ENCODE data around the gene BLVRA.

DNA sequence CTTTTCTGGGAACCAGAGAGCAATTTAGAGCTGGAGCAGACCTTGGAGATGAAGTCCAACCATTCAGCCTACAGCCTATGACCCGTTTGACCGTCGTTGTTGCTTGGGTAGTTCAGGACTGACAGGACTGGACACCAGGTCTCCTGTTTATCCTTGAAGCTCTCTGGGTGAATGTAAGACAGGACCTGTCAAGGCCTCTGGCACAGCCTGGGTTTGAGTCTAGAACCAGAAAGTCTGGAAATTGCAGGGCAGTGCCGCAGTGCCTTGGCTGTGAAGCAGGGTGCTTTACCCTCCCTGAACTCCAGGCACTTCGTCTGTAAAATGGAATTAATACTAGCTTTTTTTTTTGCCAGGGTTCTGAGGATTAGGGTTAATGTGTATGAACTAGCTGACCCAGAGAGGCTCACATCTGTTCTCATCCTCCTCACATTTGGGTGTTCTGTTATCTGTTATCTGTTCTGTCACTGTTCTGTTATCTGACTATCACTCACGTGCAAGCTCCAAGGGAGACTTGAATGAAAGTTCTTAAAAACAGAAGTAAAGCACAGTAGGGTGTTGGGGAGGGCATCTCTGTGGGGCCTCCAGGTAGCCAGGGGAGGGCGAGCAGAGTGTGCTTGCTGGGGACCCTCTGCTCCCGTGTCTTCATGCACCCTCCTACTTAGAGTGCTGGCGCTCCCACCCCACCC, 9.9 kb downstream of the BLVRA start:
- TF ChIP-seq, protein P1, sequence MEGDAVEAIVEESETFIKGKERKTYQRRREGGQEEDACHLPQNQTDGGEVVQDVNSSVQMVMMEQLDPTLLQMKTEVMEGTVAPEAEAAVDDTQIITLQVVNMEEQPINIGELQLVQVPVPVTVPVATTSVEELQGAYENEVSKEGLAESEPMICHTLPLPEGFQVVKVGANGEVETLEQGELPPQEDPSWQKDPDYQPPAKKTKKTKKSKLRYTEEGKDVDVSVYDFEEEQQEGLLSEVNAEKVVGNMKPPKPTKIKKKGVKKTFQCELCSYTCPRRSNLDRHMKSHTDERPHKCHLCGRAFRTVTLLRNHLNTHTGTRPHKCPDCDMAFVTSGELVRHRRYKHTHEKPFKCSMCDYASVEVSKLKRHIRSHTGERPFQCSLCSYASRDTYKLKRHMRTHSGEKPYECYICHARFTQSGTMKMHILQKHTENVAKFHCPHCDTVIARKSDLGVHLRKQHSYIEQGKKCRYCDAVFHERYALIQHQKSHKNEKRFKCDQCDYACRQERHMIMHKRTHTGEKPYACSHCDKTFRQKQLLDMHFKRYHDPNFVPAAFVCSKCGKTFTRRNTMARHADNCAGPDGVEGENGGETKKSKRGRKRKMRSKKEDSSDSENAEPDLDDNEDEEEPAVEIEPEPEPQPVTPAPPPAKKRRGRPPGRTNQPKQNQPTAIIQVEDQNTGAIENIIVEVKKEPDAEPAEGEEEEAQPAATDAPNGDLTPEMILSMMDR (IDR thresholded peaks at IDR 0.05): no peak
- no peak for TF ChIP-seq POLR2A (IDR thresholded peaks at IDR 0.05)
